Measurements from ENCODE around the gene AHDC1. TPM values are rescaled to one million over a fixed set of nuclear protein-coding genes. Genes with fewer than 3 reads are reported as not detected.

AHDC1 gene
- total and polyA plus RNA-seq, 9 of the 15 experiments (the other 6 are each of a cell fraction or from before 2014, with no cell fraction given) = 0.21 to 36.4 (median 4.7) TPM

DNA sequence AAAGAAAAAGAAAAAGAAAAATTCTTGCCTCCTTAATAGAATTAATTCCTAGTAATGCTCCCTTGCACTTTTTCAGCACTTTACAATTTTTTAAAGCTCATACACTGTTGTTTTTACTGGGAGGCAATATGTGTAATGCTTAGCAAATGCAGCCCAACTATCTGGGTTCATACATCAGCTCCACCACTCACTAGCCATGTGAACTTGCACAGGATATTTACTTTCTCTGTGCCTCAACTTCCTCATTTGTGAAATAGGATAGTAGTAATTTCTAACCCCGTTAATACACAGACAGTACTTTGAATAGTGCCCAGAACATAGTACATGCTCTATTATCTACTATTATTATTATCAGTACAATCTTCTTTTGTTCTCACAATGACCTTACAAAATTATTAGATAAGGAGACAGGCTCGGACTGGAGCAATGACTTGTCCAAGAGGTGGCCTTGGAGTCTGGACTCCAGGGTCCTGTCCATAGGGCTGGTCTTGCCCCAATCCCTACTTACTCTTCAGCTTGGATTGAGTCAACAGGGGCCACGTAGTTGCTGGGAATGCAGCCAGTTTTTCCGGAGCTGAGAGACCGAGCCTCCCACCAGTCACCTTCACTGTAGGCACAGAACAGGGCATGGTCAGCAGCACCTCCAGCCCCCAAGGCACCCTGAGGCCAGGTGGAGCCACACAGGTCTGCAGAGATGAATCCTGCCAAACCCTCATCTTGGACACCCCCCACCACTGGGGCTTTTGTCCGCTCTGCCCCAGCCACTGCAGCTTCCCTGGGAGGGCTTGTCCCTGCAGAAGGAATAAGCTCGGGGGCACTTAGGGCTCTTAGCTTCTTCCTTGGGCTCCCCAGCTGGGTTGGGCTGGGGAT is 17.3 kb upstream of the AHDC1 start:
- Histone ChIP-seq H3K4me2 (ENCODE audit: insufficient read depth, low read length) (peak overlapping the region; percentile 39; the same call in 1 of the 2 replicates), H3K36me3 (ENCODE audit: control insufficient read depth, insufficient read depth, low read length) (no peaks in the 10 kb centered on the region), H3K9ac (ENCODE audit: insufficient read depth in 1 of 2, low read depth in 2 of 2, low read length in 2 of 2) (peak overlapping the region in 1 of 2 experiments; percentile 61; a peak in 2 of 4 replicates), H3K27ac (ENCODE audit: extremely low read depth, low read depth, low read length) (no peak overlapping the region), H4K20me1 (replicated peaks; ENCODE audit: control insufficient read depth, insufficient read depth, low read length) (0 out of 2 replicates have a peak, but pooled peaks cover 3% of the 10 kb centered on the region), H3K4me1 (replicated peaks in 1 of 2; ENCODE audit: control insufficient read depth in 2 of 2, insufficient read depth in 2 of 2, low read length in 2 of 2) (peaks cover 12 to 13% of the 10 kb centered on the region in 2 experiments), H3K79me2 (ENCODE audit: control insufficient read depth, insufficient read depth, low read length) (no peaks in the 10 kb centered on the region), H3K9me3 (replicated peaks; ENCODE audit: control insufficient read depth, insufficient read depth, low read depth, low read length) (no peaks in the 10 kb centered on the region), H3K9me1 (ENCODE audit: control insufficient read depth, insufficient read depth, low read length) (no peaks in the 10 kb centered on the region), H3K4me3 (no peak overlapping the region), H3K27me3 (ENCODE audit: control insufficient read depth in 2 of 2, insufficient read depth in 2 of 2, low read length in 2 of 2) (peaks cover 0 to 11% of the 10 kb centered on the region in 2 experiments; a peak in 1 of 5 replicates), H2AFZ (ENCODE audit: low read depth, low read length) (peak overlapping the region; percentile 1; the same call in 1 of the 2 replicates)
- TF ChIP-seq RBBP5 (IDR thresholded peaks at IDR 0.05; ENCODE audit: borderline replicate concordance, insufficient read depth, low read length, poor library complexity, severe bottlenecking) = peak; percentile 45
- TF ChIP-seq TAF1 (IDR thresholded peaks at IDR 0.05; ENCODE audit: control insufficient read depth, extremely low read depth, insufficient read depth, low read length, severe bottlenecking) = no peak
- peak; percentile 73; the same call in 1 of the 2 replicates for TF ChIP-seq SOX6 (IDR thresholded peaks at IDR 0.05)
- peak; percentile 16; the same call in 1 of the 2 replicates for TF ChIP-seq PHF8 (IDR thresholded peaks at IDR 0.05; ENCODE audit: borderline replicate concordance, low read length)
- 8% methylated on average over 7 of the region's 7 CpGs for WGBS (ENCODE audit: insufficient coverage, low coverage, missing lambda C conversion rate)
- no peak; the same call in 2 of the 3 replicates for ATAC-seq
- intact Hi-C loops (cut with micrococcal nuclease) (no loop called here), in situ Hi-C loops (cut with MboI) (loop anchor here (25.0 kb wide), 1 partner anchor 509 kb away; no protein-coding TSS in a partner anchor)
- FAIRE-seq = no peak
- CTCF ChIA-PET (ENCODE audit: low intra/inter-chr PET ratio) = interaction anchor here (0.6 kb wide), 1 partner anchor 21 kb away, joined by 3 read pairs; no protein-coding TSS in a partner anchor
- POLR2A ChIA-PET = interaction anchor here (0.6 to 2.2 kb wide), 5 partner anchors 17 to 55 kb away, joined by 3 to 7 read pairs (median 3); no protein-coding TSS in a partner anchor
- no peak for DNase-seq (ENCODE audit: extremely low read depth in 1 of 4, low spot score in 3 of 4)
- no TSS peak for BruUV-seq (replicated peaks)

All from K562 (cell line).